Neural progenitor cell (in vitro differentiated cells): ENCODE measurements around the gene MRPL50. TPM values are rescaled to one million over a fixed set of nuclear protein-coding genes. Genes with fewer than 3 reads are reported as not detected.

Experiments
- DNase-seq: peaks from one replicate; pipeline ENCODE4 v3.0.0-alpha.2; 2016; ENCODE audit warnings: low spot score
- H2AFZ ChIP-seq: fragments of 200-600 bp; sonication (generic); replicated peaks from 2 replicates; pipeline ENCODE4 v1.6.1; 2016; ENCODE audit warnings: antibody characterized with exemption
- H3F3A ChIP-seq: fragments of 200-600 bp; sonication (generic); 2 replicates; pipeline ENCODE4 v1.6.1; 2016; ENCODE audit warnings: antibody characterized with exemption, low read depth
- H3K27ac ChIP-seq: fragments of 200-600 bp; sonication (generic); 2 replicates; pipeline ENCODE4 v1.5.1; 2016; ENCODE audit warnings: mild to moderate bottlenecking
- H3K27me3 ChIP-seq: fragments of 200-600 bp; sonication (generic); 2 replicates; pipeline ENCODE4 v1.6.1; 2016; ENCODE audit warnings: mild to moderate bottlenecking, moderate library complexity
- H3K36me3 ChIP-seq: fragments of 200-600 bp; sonication (generic); 2 replicates; pipeline ENCODE4 v1.5.1; 2016
- H3K4me1 ChIP-seq: fragments of 200-600 bp; sonication (generic); 2 replicates; pipeline ENCODE4 v1.6.1; 2016; ENCODE audit warnings: mixed run types
- H3K4me2 ChIP-seq: fragments of 200-600 bp; sonication (generic); 2 replicates; pipeline ENCODE4 v1.6.1; 2016
- H3K4me3 ChIP-seq: fragments of 200-600 bp; sonication (generic); 2 replicates; pipeline ENCODE4 v1.5.1; 2016
- H3K79me2 ChIP-seq: fragments of 200-600 bp; sonication (generic); 2 replicates; pipeline ENCODE4 v1.6.1; 2016; ENCODE audit warnings: low read depth
- H3K9ac ChIP-seq: fragments of 200-600 bp; sonication (generic); 2 replicates; pipeline ENCODE4 v1.6.1; 2016
- H3K9me3 ChIP-seq: fragments of 200-600 bp; sonication (generic); 2 replicates; pipeline ENCODE4 v1.5.1; 2016; ENCODE audit warnings: low read depth
- H4K20me1 ChIP-seq: fragments of 200-600 bp; sonication (generic); 2 replicates; pipeline ENCODE4 v1.6.1; 2016; ENCODE audit warnings: low read depth
- H3K27ac Mint-ChIP-seq: 3 replicates; pipeline ENCODE4 v1.8.0; 2021; ENCODE audit warnings: mixed read lengths
- H3K27me3 Mint-ChIP-seq: 2 replicates; pipeline ENCODE4 v1.8.0; 2022; ENCODE audit warnings: low read depth, mild to moderate bottlenecking, inconsistent platforms, moderate library complexity, mixed read lengths; ENCODE audit not compliant: insufficient read depth
- H3K36me3 Mint-ChIP-seq: 3 replicates; pipeline ENCODE4 v1.8.0; 2021; ENCODE audit warnings: mixed read lengths
- H3K4me1 Mint-ChIP-seq: 3 replicates; pipeline ENCODE4 v1.8.0; 2021; ENCODE audit warnings: mixed read lengths
- H3K4me3 Mint-ChIP-seq: 3 replicates; pipeline ENCODE4 v1.8.0; 2021; ENCODE audit warnings: mild to moderate bottlenecking, moderate library complexity, mixed read lengths
- H3K9me3 Mint-ChIP-seq: 3 replicates; pipeline ENCODE4 v1.8.0; 2020; ENCODE audit warnings: mixed read lengths
- CTCF ChIP-seq: fragments of 200-600 bp; sonication (generic); IDR thresholded peaks from 2 replicates; pipeline ENCODE4 v1.5.1; 2017; ENCODE audit warnings: antibody characterized with exemption, mild to moderate bottlenecking
- EZH2 ChIP-seq: fragments of 200-600 bp; sonication (generic); IDR thresholded peaks from 2 replicates; pipeline ENCODE4 v1.6.1; 2017; ENCODE audit warnings: antibody characterized with exemption, mild to moderate bottlenecking, moderate library complexity
- EZH2phosphoT487 ChIP-seq: fragments of 200-600 bp; sonication (generic); IDR thresholded peaks from 2 replicates; pipeline ENCODE4 v1.6.1; 2017; ENCODE audit warnings: antibody characterized with exemption
- total RNA-seq: library from RNA; depleted of rRNA; stranded (reverse); fragments of >200 nt; gene quantifications from 2 replicates; pipeline ENCODE4 v1.2.3, GENCODE V29; 2015; ENCODE audit warnings: low replicate concordance

Gene MRPL50
- total RNA-seq, 1 donor from 2014 or later, result 42.7 TPM

- H3K9me3 Mint-ChIP-seq, result peaks cover 44% of the 10 kb centered on the region
- H3K79me2 ChIP-seq, result no peaks in the 10 kb centered on the region
- no peaks in the 10 kb centered on the region for H3K4me1 ChIP-seq
- H3K27me3 Mint-ChIP-seq, result peaks cover 3% of the 10 kb centered on the region
- no peak overlapping the region for H3K4me3 ChIP-seq
- H3K4me1 Mint-ChIP-seq, result no peaks in the 10 kb centered on the region
- H3K27me3 ChIP-seq, result no peaks in the 10 kb centered on the region
- peaks cover 17% of the 10 kb centered on the region for H3K9me3 ChIP-seq
- H3F3A ChIP-seq, result no peaks in the 10 kb centered on the region
- no peaks in the 10 kb centered on the region for H4K20me1 ChIP-seq
- no peak overlapping the region for H3K4me2 ChIP-seq
- no peak for TF ChIP-seq EZH2
- no peak for TF ChIP-seq CTCF
- TF ChIP-seq EZH2phosphoT487, result no peak
- H3K27ac Mint-ChIP-seq, result no peak overlapping the region
- no peak overlapping the region for H3K9ac ChIP-seq
- peaks cover 12% of the 10 kb centered on the region for H3K36me3 ChIP-seq
- no peak overlapping the region for H3K4me3 Mint-ChIP-seq
- DNase-seq, result no peak
- H2AFZ ChIP-seq, result no peak overlapping the region
- peaks cover 46% of the 10 kb centered on the region for H3K36me3 Mint-ChIP-seq
- H3K27ac ChIP-seq, result no peak overlapping the region
Observed at GRCh38 chr9:101414839-101415238, 16.4 kb upstream of the MRPL50 start.

- H3K27ac ChIP-seq, result no peak overlapping the region
- peak overlapping the region; percentile 7 for H3K4me3 ChIP-seq
- H3K9me3 Mint-ChIP-seq, result peaks cover 81% of the 10 kb centered on the region
- DNase-seq, result no peak
- H2AFZ ChIP-seq, result no peak overlapping the region
- no peaks in the 10 kb centered on the region for H3K27me3 Mint-ChIP-seq
- no peak overlapping the region for H3K27ac Mint-ChIP-seq
- H3K4me1 Mint-ChIP-seq, result no peaks in the 10 kb centered on the region
- no peaks in the 10 kb centered on the region for H4K20me1 ChIP-seq
- H3K9me3 ChIP-seq, result peaks cover 48% of the 10 kb centered on the region
- peaks cover 65% of the 10 kb centered on the region for H3K36me3 ChIP-seq
- no peaks in the 10 kb centered on the region for H3K4me1 ChIP-seq
- H3K36me3 Mint-ChIP-seq, result peaks cover 80% of the 10 kb centered on the region
- TF ChIP-seq EZH2 (no peak), CTCF (no peak), EZH2phosphoT487 (no peak)
- H3K27me3 ChIP-seq, result no peaks in the 10 kb centered on the region
- H3K9ac ChIP-seq, result no peak overlapping the region
- H3K4me2 ChIP-seq, result no peak overlapping the region
- H3K79me2 ChIP-seq, result no peaks in the 10 kb centered on the region
- peaks cover 14% of the 10 kb centered on the region for H3F3A ChIP-seq
- H3K4me3 Mint-ChIP-seq, result no peak overlapping the region
Observed at GRCh38 chr9:101409079-101409477, 10.7 kb upstream of the MRPL50 start.

- no peaks in the 10 kb centered on the region for H4K20me1 ChIP-seq
- TF ChIP-seq EZH2phosphoT487 (no peak), CTCF (no peak), EZH2 (no peak)
- no peaks in the 10 kb centered on the region for H3K4me1 ChIP-seq
- no peak overlapping the region for H3K27ac ChIP-seq
- no peaks in the 10 kb centered on the region for H3K27me3 Mint-ChIP-seq
- peaks cover 14% of the 10 kb centered on the region for H3F3A ChIP-seq
- H3K4me2 ChIP-seq, result no peak overlapping the region
- H3K79me2 ChIP-seq, result no peaks in the 10 kb centered on the region
- H2AFZ ChIP-seq, result no peak overlapping the region
- no peak overlapping the region for H3K4me3 Mint-ChIP-seq
- H3K36me3 Mint-ChIP-seq, result peaks cover 83% of the 10 kb centered on the region
- peaks cover 82% of the 10 kb centered on the region for H3K9me3 Mint-ChIP-seq
- H3K4me1 Mint-ChIP-seq, result no peaks in the 10 kb centered on the region
- DNase-seq, result no peak
- H3K4me3 ChIP-seq, result peak overlapping the region; percentile 7
- H3K9me3 ChIP-seq, result peaks cover 53% of the 10 kb centered on the region
- peaks cover 71% of the 10 kb centered on the region for H3K36me3 ChIP-seq
- H3K9ac ChIP-seq, result no peak overlapping the region
- no peaks in the 10 kb centered on the region for H3K27me3 ChIP-seq
- H3K27ac Mint-ChIP-seq, result no peak overlapping the region
Observed at GRCh38 chr9:101408374-101409078, 10.1 kb upstream of the MRPL50 start.
